ENCODE results near the gene FBXL5. TPM values are rescaled to one million over a fixed set of nuclear protein-coding genes. Genes with fewer than 3 reads are reported as not detected.

The FBXL5 gene
- total RNA-seq, 1 donor from 2014 or later, result 28.9 TPM

- Mint-ChIP-seq H3K27ac (no peak overlapping the region), H3K9me3 (no peaks in the 10 kb centered on the region), H3K27me3 (ENCODE audit: low read depth) (no peaks in the 10 kb centered on the region), H3K36me3 (ENCODE audit: low read depth) (no peaks in the 10 kb centered on the region), H3K4me3 (ENCODE audit: low read depth) (no peak overlapping the region), H3K4me1 (ENCODE audit: low read depth) (no peaks in the 10 kb centered on the region)
- intact Hi-C loops (cut with micrococcal nuclease), result no loop called here
- DNase-seq (ENCODE audit: low spot score), result no peak
Observed at GRCh38 chr4:15562623-15563022, 92.5 kb downstream of the FBXL5 start.

GRCh38 chr4:15562114-15562513 lies 93.0 kb downstream of the FBXL5 start:
- H3K4me1 Mint-ChIP-seq (ENCODE audit: low read depth), result no peaks in the 10 kb centered on the region

GRCh38 chr4:15558561-15558960 lies 96.6 kb downstream of the FBXL5 start:
- no peaks in the 10 kb centered on the region for H3K36me3 Mint-ChIP-seq (ENCODE audit: low read depth)
- DNase-seq (ENCODE audit: low spot score), result no peak
- H3K4me1 Mint-ChIP-seq (ENCODE audit: low read depth), result peaks cover 4% of the 10 kb centered on the region
- intact Hi-C loops (cut with micrococcal nuclease), result no loop called here
- no peaks in the 10 kb centered on the region for H3K27me3 Mint-ChIP-seq (ENCODE audit: low read depth)
- H3K27ac Mint-ChIP-seq, result no peak overlapping the region
- no peak overlapping the region for H3K4me3 Mint-ChIP-seq (ENCODE audit: low read depth)
- no peaks in the 10 kb centered on the region for H3K9me3 Mint-ChIP-seq

More at GRCh38 chr4:15562114-15562513, 93.0 kb downstream of the FBXL5 start:
- no peak for DNase-seq (ENCODE audit: low spot score)
- Mint-ChIP-seq H3K4me3 (ENCODE audit: low read depth) (no peak overlapping the region), H3K27ac (no peak overlapping the region), H3K36me3 (ENCODE audit: low read depth) (no peaks in the 10 kb centered on the region), H3K9me3 (no peaks in the 10 kb centered on the region), H3K27me3 (ENCODE audit: low read depth) (no peaks in the 10 kb centered on the region)
- intact Hi-C loops (cut with micrococcal nuclease), result no loop called here

DNA sequence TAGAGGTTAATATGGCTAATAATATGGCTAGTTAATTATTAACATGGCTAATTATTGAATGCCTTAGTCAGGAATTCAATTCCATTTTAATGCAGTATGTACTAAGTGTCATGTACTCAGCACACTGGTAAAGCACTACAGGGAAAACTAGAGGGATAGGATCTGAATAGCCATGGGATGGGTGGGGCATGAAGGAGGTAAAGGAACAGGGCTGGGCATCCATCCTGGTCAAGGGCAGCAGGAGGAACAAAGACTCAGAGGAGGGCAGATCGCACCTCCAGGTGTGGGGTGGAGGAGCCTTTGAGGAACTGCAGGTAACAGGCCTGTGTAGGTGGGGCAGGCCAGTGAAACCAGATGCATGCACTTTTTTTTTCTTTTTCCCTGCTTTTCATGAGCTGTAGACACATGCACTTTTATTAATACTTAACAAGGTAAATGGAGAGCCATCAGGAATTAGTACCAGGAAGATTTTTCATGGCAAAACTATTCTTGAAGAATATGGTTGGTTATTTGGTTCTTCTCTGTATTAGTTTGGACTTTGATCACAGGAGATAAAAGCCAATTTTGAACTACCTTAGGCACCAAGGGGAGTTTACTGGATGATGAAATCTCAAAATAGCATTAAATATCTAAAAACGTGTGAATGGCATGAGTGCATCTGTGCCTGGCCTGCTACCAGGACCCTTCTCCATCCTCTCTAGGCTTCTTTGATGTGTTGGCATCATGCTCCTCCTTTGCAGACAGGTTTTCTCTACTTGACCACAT lies 97.2 kb downstream of the FBXL5 start:
- Mint-ChIP-seq H3K4me1 (ENCODE audit: low read depth) (peaks cover 4% of the 10 kb centered on the region), H3K27ac (no peak overlapping the region), H3K36me3 (ENCODE audit: low read depth) (no peaks in the 10 kb centered on the region), H3K4me3 (ENCODE audit: low read depth) (no peak overlapping the region), H3K9me3 (no peaks in the 10 kb centered on the region), H3K27me3 (ENCODE audit: low read depth) (no peaks in the 10 kb centered on the region)
- DNase-seq (ENCODE audit: low spot score), result no peak
- intact Hi-C loops (cut with micrococcal nuclease), result no loop called here

DNA sequence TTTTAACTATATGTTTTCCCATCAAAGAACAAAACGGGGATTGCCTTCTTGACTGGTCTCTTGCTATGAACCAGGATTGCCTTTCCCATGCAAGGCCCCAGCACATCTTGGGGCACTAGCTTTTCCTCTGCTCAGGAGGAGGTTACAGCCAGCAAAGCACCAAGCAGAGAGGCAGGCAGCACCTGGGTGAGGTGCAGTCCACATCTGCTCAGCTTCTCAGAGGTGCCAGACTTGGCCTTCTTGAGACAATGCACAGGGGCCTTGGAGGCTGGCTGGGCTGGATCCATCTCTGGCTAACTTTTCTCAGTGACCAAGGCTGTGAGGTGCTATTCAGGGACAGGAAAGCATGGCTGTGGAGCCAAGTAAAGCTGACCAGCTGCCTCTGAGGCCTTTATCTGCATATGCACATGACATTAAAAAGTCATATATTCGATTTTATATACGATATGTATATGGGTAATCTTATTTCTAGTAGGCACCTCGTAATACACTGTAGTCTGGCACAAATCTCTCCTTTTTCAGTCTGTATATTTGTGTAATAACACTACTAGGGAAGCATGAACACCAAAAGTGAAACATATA lies 98.6 kb downstream of the FBXL5 start:
- Mint-ChIP-seq H3K4me3 (ENCODE audit: low read depth) (no peak overlapping the region), H3K4me1 (ENCODE audit: low read depth) (peaks cover 4% of the 10 kb centered on the region), H3K27ac (no peak overlapping the region), H3K36me3 (ENCODE audit: low read depth) (no peaks in the 10 kb centered on the region), H3K27me3 (ENCODE audit: low read depth) (no peaks in the 10 kb centered on the region), H3K9me3 (no peaks in the 10 kb centered on the region)
- intact Hi-C loops (cut with micrococcal nuclease), result no loop called here
- no peak for DNase-seq (ENCODE audit: low spot score)

Other genes with a start within 250 kb of the FBXL5 start
- 0.11 TPM in 1 of 2 replicates, not detected in the other for gene C1QTNF7, start 227.3 kb downstream of the FBXL5 start, total RNA-seq
- not detected in 2 replicates for gene CC2D2A, start 185.5 kb downstream of the FBXL5 start, total RNA-seq
- gene FAM200B, start 26.5 kb upstream of the FBXL5 start, total RNA-seq, result 5.6 and 6.8 TPM in 2 replicates
- 0.50 and 1.8 TPM in 2 replicates for gene BST1, start 47.7 kb upstream of the FBXL5 start, total RNA-seq
- 75.3 and 87.1 TPM in 2 replicates for gene CD38, start 123.0 kb upstream of the FBXL5 start, total RNA-seq

Data from activated T-helper 2 cell treated with anti-CD3 and anti-CD28 coated beads, Interferon-gamma antibody, Interleukin-2, Interleukin-4, amounts not matched to agents 10 μg/mL and 5 μg/mL and 100 μg/mL, durations not matched to agents 14 hours and 24 hours and 36 hours (primary cell).